Nephron (organoid): Measurements from ENCODE around the gene OS9.

Source experiments
- H3K27ac Mint-ChIP-seq, 3 experiments: 2 replicates each; pipeline ENCODE4 v1.8.0; 2020; ENCODE audit warnings: mixed read lengths in 3 of 3, mild to moderate bottlenecking in 2 of 3, moderate library complexity in 1 of 3
- H3K27me3 Mint-ChIP-seq: 2 replicates; pipeline ENCODE4 v1.8.0; 2021; ENCODE audit warnings: low read depth, mild to moderate bottlenecking, moderate library complexity, mixed read lengths
- H3K36me3 Mint-ChIP-seq: 2 replicates; pipeline ENCODE4 v1.8.0; 2020; ENCODE audit warnings: low read depth, mixed read lengths
- H3K4me1 Mint-ChIP-seq: 2 replicates; pipeline ENCODE4 v1.8.0; 2020; ENCODE audit warnings: mixed read lengths
- H3K4me3 Mint-ChIP-seq, 3 experiments: 2 replicates each; pipeline ENCODE4 v1.8.0; 2020; ENCODE audit warnings: mild to moderate bottlenecking in 3 of 3, mixed read lengths in 3 of 3, moderate library complexity in 2 of 3
- H3K9me3 Mint-ChIP-seq: 2 replicates; pipeline ENCODE4 v1.8.0; 2020; ENCODE audit warnings: mixed read lengths
- TF ChIP-seq, protein P1 (sequence below), 3 experiments: fragments of 200-600 bp; sonication (generic); IDR thresholded peaks; one replicate each; pipeline ENCODE4 v1.5.0; 2021; ENCODE audit warnings: antibody characterized with exemption in 3 of 3; ENCODE audit not compliant: unreplicated experiment in 3 of 3

The OS9 gene

DNA sequence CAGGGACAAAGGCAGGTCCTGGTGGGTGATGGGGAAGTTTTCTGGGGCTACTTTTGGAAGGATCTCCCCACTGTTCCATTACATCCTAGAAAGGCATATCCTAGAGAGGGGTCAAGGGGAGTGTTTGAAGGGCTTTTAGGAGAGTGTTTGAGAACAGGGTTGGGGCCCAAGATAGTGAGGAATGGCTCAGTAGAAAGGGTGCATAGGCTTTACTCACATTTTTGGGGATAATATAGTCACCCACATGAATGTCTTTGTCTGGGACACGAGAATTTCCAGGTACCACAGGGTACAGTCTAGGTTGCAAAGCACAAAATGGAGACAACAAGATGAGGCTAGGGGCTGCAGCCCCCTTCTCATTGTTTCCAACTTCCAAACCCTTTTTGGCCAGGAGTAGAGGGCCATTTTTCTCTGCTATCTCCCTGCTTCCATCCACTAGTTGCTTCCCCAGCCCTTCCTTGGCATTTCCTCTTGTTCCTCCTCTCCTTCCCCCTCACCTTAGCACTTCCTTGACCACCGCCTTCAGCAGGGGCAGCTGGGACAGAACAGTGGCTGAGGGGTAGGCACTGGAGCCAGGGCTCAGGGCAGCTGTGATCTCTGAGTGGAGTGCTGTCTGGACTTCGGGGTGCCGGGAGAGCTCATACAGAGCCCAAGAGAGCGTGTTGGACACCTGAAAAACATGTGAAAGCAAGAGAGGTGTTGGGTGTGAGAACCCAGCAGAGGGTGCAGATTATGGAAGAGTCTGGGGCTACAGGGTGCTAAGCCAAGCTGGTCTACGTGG, 70.1 kb downstream of the OS9 start:
- no peaks in the 10 kb centered on the region for H3K9me3 Mint-ChIP-seq
- peaks cover 17% of the 10 kb centered on the region for H3K36me3 Mint-ChIP-seq
- TF ChIP-seq, protein P1, sequence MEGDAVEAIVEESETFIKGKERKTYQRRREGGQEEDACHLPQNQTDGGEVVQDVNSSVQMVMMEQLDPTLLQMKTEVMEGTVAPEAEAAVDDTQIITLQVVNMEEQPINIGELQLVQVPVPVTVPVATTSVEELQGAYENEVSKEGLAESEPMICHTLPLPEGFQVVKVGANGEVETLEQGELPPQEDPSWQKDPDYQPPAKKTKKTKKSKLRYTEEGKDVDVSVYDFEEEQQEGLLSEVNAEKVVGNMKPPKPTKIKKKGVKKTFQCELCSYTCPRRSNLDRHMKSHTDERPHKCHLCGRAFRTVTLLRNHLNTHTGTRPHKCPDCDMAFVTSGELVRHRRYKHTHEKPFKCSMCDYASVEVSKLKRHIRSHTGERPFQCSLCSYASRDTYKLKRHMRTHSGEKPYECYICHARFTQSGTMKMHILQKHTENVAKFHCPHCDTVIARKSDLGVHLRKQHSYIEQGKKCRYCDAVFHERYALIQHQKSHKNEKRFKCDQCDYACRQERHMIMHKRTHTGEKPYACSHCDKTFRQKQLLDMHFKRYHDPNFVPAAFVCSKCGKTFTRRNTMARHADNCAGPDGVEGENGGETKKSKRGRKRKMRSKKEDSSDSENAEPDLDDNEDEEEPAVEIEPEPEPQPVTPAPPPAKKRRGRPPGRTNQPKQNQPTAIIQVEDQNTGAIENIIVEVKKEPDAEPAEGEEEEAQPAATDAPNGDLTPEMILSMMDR (IDR thresholded peaks at IDR 0.05; ENCODE audit: unreplicated experiment in 3 of 3), result no peak
- peaks cover 9% of the 10 kb centered on the region for H3K4me1 Mint-ChIP-seq
- H3K27me3 Mint-ChIP-seq, result peaks cover 97% of the 10 kb centered on the region
- H3K27ac Mint-ChIP-seq, result no peak overlapping the region
- peak overlapping the region; percentile 6 to 16 (median 14) for H3K4me3 Mint-ChIP-seq

DNA sequence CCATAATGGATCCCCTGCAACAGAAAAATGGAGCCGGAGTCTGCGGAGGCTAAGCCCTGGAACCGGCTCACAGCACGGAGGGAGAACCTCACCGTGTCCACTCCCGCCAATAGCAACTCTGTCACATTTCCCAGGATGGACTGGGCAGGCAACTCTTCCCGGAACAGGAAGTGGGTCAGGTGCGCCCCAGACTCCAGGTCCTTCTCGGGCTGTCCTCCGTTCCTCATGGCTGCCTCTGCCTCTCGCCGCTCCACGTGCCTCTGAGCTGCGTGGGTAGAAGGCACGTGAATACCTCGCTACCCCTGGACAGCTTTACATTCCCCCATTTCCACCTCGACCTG, 70.7 kb downstream of the OS9 start:
- Mint-ChIP-seq H3K36me3 (peaks cover 15% of the 10 kb centered on the region), H3K4me3 (peak overlapping the region in 1 of 3 experiments; percentile 31), H3K27ac (no peak overlapping the region), H3K9me3 (no peaks in the 10 kb centered on the region), H3K27me3 (peaks cover 97% of the 10 kb centered on the region), H3K4me1 (peaks cover 9% of the 10 kb centered on the region)
- TF ChIP-seq, protein P1 (IDR thresholded peaks at IDR 0.05; ENCODE audit: unreplicated experiment in 3 of 3), result no peak

DNA sequence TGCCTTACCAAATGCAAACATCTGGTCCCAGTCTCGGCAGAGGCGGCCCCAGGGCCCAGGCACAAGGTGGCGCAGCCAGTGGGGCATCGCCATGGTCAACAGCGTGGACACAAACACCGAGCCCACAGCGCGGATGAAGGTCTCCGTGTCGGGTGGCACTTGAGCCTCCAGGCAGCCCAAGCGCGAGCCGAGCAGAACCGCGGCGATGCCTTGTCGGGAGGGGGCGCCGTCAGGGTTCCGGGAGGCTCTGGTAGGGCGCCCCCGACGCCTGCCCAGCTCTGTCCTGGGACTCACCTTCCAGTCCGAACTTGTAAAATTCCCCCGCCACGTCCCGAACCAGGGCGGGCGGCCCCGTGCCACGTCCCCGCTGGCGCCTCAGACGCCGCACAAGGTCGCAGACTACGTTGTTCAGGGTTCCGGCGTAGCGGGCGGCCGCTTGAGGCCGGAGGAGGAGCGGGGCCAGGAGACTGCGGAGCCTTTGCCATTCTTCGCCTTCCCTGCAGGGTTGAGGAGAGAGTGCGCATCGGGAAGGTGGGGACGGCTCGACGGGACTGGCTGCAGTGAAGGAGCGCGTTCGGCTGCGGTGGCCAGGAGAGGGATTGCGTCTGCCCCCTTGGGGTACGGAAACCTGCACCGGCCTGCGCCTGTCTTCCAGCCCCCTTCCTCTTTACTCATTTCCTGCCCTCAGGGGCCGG, 71.2 kb downstream of the OS9 start:
- Mint-ChIP-seq H3K36me3 (peaks cover 17% of the 10 kb centered on the region), H3K4me1 (peaks cover 14% of the 10 kb centered on the region), H3K4me3 (peak overlapping the region in 2 of 3 experiments; percentile 43 to 61), H3K9me3 (no peaks in the 10 kb centered on the region), H3K27me3 (peaks cover 92% of the 10 kb centered on the region), H3K27ac (no peak overlapping the region)
- TF ChIP-seq, protein P1 (IDR thresholded peaks at IDR 0.05; ENCODE audit: unreplicated experiment in 3 of 3), result peak in 1 of 3 experiments; percentile 28

DNA sequence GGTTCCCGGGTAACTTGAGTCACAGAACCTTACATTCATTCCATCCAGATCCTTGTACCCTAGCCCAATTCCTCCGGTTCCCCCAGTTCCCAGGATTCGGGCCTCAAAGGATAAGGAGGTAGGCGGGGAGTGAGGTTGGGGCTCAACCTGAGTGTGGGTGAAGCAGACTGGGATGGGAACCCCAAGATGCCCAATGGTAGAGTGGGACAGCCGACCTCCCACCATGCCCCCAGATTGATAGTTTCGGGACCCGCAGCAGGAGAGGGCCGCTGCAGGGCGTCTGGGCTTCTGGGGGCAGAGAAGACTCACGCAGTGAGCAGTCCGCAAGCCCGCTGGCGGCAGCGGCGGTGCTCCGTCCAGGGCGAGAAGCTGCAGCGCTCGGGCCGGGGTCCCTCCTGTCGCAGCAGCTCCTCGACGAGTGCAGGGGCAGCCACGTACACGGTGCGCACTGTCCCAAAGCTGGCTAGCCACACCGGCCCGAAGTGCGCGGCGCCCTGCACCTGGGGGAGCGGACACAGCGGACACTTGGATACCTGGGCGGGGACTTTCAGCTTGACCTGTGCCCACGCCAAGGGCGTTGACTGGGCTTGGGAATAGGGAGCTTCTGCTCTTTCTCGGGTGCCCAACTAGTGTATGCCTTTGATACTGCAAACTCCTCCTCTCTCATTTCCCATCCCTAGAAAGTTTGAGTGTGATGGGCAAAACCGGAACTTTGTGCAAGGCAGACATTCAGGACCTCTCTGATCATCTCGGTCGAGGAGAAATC, 71.9 kb downstream of the OS9 start:
- Mint-ChIP-seq H3K27ac (no peak overlapping the region), H3K36me3 (peaks cover 21% of the 10 kb centered on the region), H3K9me3 (no peaks in the 10 kb centered on the region), H3K27me3 (peaks cover 87% of the 10 kb centered on the region), H3K4me1 (peaks cover 19% of the 10 kb centered on the region), H3K4me3 (peak overlapping the region; percentile 39 to 74 (median 61))
- TF ChIP-seq, protein P1 (IDR thresholded peaks at IDR 0.05; ENCODE audit: unreplicated experiment in 3 of 3), result no peak

DNA sequence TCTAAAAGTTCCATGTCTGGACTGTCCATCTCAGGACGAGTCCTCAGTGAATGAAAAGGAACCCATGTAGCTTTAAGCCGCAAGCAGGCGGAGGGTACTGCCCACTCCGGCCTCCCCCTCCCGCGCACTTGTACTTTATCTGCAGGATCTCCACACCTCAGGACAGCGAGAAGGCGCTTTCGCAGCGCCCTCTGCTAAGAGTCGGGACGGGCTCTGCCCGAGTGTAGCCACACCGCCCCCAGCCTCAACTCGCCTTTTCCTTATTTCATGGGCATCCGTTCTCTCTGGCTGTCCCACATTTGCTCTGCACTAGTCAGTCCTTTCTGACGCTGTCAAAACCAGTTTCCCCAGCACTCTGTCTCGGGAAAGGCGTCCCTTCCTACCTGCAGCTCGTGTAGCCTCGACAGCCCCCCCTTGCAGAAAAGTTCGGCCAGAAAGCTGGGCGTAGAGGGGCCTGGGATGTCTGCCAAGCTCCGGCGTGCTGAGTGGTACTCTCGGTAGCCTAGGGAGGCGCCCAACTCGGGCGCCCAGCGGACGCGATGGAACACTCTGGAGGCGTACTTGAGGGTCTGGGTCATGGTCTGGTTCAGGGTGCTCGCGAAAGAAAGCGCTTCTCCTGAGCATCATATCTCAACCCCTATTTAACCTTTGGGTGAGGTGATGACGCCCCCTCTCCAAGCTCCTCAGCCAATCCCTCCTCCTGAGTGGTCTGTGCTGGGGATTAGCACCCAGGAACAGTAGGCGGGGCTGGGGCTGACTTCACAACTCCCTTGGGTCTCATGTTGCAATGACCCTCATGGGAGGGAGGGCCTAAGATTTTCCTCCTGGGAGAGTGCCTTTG, 72.8 kb downstream of the OS9 start, which contains the start of gene CYP27B1:
TSS of gene CYP27B1 (minus strand) at position 615 of the 841 bp plus-strand sequence. CDS start at position 578, 37 bp downstream.
- peaks cover 23% of the 10 kb centered on the region for H3K4me1 Mint-ChIP-seq
- H3K27ac Mint-ChIP-seq, result no peak within 1 kb of the TSS

More for the DNA sequence above, 72.8 kb downstream of the OS9 start, which contains the start of gene CYP27B1:
- peaks cover 21% of the 10 kb centered on the region for H3K36me3 Mint-ChIP-seq
- H3K4me3 Mint-ChIP-seq, result peak within 1 kb of the TSS; percentile 39 to 74 (median 51)
- peaks cover 79% of the 10 kb centered on the region for H3K27me3 Mint-ChIP-seq
- TF ChIP-seq, protein P1 (IDR thresholded peaks at IDR 0.05; ENCODE audit: unreplicated experiment in 3 of 3), result no peak
- H3K9me3 Mint-ChIP-seq, result no peaks in the 10 kb centered on the region
